B cell (primary cell): Measurements from ENCODE around the gene CDKN2D. TPM values are rescaled to one million over a fixed set of nuclear protein-coding genes. Genes with fewer than 3 reads are reported as not detected.

ENCODE experiments used
- ATAC-seq: fragments of 200-7000 bp; cut with Tn5 transposase; one replicate; pipeline ENCODE4 v1.10.0; 2021; ENCODE audit warnings: low read depth, mild to moderate bottlenecking, moderate number of reproducible peaks, moderate library complexity
- CTCF ChIA-PET: fragments of 350-600 bp; sonication (Branson Sonifier 250); formaldehyde crosslinking; loops from one replicate; lab custom pipeline; 2021; ENCODE audit warnings: antibody characterized with exemption, inconsistent platforms; lab: Charles Lee
- POLR2A ChIA-PET: fragments of 350-600 bp; sonication (Branson Sonifier 250); formaldehyde crosslinking; loops from one replicate; lab custom pipeline; 2021; ENCODE audit warnings: antibody characterized with exemption; lab: Charles Lee
- DNase-seq: peaks from one replicate; pipeline ENCODE4 v3.0.0; 2013
- H2AFZ ChIP-seq: 2 replicates; pipeline ENCODE4 v1.6.1; 2012; ENCODE audit warnings: mild to moderate bottlenecking, low read depth, low read length; ENCODE audit not compliant: insufficient read depth, poor library complexity, severe bottlenecking
- H3K27ac ChIP-seq, 2 donors: 1 replicate in 1 of 2; 2 replicates in 1 of 2; pipeline ENCODE4 v1.5.1; 2012 to 2013; ENCODE audit warnings: low read length in 2 of 2, mild to moderate bottlenecking in 2 of 2, moderate library complexity in 1 of 2
- H3K27me3 ChIP-seq, 4 experiments: fragments of 200-600 bp in 1 of 4; sonication (generic) in 1 of 4; replicated peaks in 1 of 4; 1 replicate in 2 of 4; 2 replicates in 2 of 4; pipeline versions ENCODE4 v1.6.1 to v1.7.0; 2013 to 2016; ENCODE audit warnings: low read length in 3 of 4, mild to moderate bottlenecking in 2 of 4, mixed read lengths in 1 of 4, moderate library complexity in 1 of 4; ENCODE audit not compliant: insufficient read depth in 4 of 4, control insufficient read depth in 3 of 4; ENCODE audit errors: control extremely low read depth in 1 of 4
- H3K36me3 ChIP-seq, 2 experiments: replicated peaks in 1 of 2; 1 replicate in 1 of 2; 2 replicates in 1 of 2; pipeline versions ENCODE4 v1.6.1 to v1.7.1; 2013; ENCODE audit warnings: low read length in 1 of 2; ENCODE audit not compliant: insufficient read depth in 2 of 2, control insufficient read depth in 1 of 2; ENCODE audit errors: control extremely low read depth in 1 of 2, extremely low read depth in 1 of 2
- H3K4me1 ChIP-seq, 2 donors: fragments of 200-600 bp in 1 of 2; sonication (generic) in 1 of 2; 1 replicate in 1 of 2; 2 replicates in 1 of 2; pipeline versions ENCODE4 v1.5.1 to v1.6.1; 2013 to 2017; ENCODE audit warnings: low read length in 2 of 2; ENCODE audit not compliant: control insufficient read depth in 2 of 2, insufficient read depth in 2 of 2
- H3K4me2 ChIP-seq: replicated peaks from 2 replicates; pipeline ENCODE3; 2012; ENCODE audit warnings: mild to moderate bottlenecking, low read depth, low read length; ENCODE audit not compliant: poor library complexity, severe bottlenecking
- H3K4me3 ChIP-seq, 5 experiments: fragments of 200-600 bp in 1 of 5; sonication (generic) in 1 of 5; 1 replicate in 3 of 5; 2 replicates in 2 of 5; pipeline versions ENCODE4 v1.5.1 to v1.7.0; 2011 to 2016; ENCODE audit warnings: low read length in 4 of 5, mild to moderate bottlenecking in 4 of 5, low read depth in 2 of 5, control low read depth in 1 of 5, moderate library complexity in 1 of 5; ENCODE audit not compliant: insufficient read depth in 1 of 5; ENCODE audit errors: control extremely low read depth in 1 of 5, extremely low read depth in 1 of 5
- H3K79me2 ChIP-seq: fragments of 200-600 bp; sonication (generic); one replicate; pipeline ENCODE4 v1.6.0; 2016; ENCODE audit warnings: low read length; ENCODE audit not compliant: control insufficient read depth, insufficient read depth
- H3K9ac ChIP-seq: fragments of 200-600 bp; sonication (generic); 2 replicates; pipeline ENCODE4 v1.6.1; 2017; ENCODE audit warnings: mild to moderate bottlenecking, low read length, moderate library complexity
- H3K9me3 ChIP-seq, 3 donors: one replicate each; pipeline versions ENCODE4 v1.6.1 to v1.7.1; 2013; ENCODE audit warnings: low read length in 2 of 3; ENCODE audit not compliant: control insufficient read depth in 2 of 3, insufficient read depth in 1 of 3; ENCODE audit errors: control extremely low read depth in 1 of 3
- H4K20me1 ChIP-seq: 2 replicates; pipeline ENCODE4 v1.6.0; 2012; ENCODE audit warnings: mild to moderate bottlenecking, low read length; ENCODE audit not compliant: insufficient read depth, control insufficient read depth, poor library complexity, severe bottlenecking
- H3K27ac Mint-ChIP-seq: one replicate; pipeline ENCODE4 v1.8.0; 2021; ENCODE audit warnings: mixed read lengths
- H3K27me3 Mint-ChIP-seq: one replicate; pipeline ENCODE4 v1.8.0; 2021; ENCODE audit warnings: mixed read lengths
- H3K4me1 Mint-ChIP-seq: one replicate; pipeline ENCODE4 v1.8.0; 2021; ENCODE audit warnings: mixed read lengths
- H3K4me3 Mint-ChIP-seq: one replicate; pipeline ENCODE4 v1.8.0; 2021; ENCODE audit warnings: mixed read lengths
- H3K9me3 Mint-ChIP-seq: one replicate; pipeline ENCODE4 v1.8.0; 2022; ENCODE audit warnings: mixed read lengths; ENCODE audit not compliant: insufficient read depth
- EZH2 ChIP-seq: IDR thresholded peaks from 2 replicates; pipeline ENCODE4 v1.6.1; 2012; ENCODE audit warnings: borderline replicate concordance, low read depth, mild to moderate bottlenecking, moderate library complexity, low read length; ENCODE audit not compliant: insufficient read depth, poor library complexity, severe bottlenecking
- WGBS: methylation state at CpG from one replicate; pipeline ENCODE4 v1.1.5; 2013; ENCODE audit warnings: missing lambda C conversion rate; ENCODE audit not compliant: insufficient coverage; 5-methylcytosine and 5-hydroxymethylcytosine counted together
- intact Hi-C: fragments of 100-400 bp; cut with micrococcal nuclease; formaldehyde crosslinking; loops from one replicate; pipeline ENCODE4 v1.10.0; 2022
- polyA minus RNA-seq: library from RNA; depleted of rRNA, polyadenylated mRNA; stranded (reverse); fragments of >200 nt; gene quantifications from 2 replicates; pipeline ENCODE4 v1.2.3, GENCODE V29; 2012
- polyA plus RNA-seq: library from polyadenylated mRNA; depleted of rRNA; stranded (reverse); fragments of >200 nt; gene quantifications from 2 replicates; pipeline ENCODE4 v1.2.3, GENCODE V29; 2012
- total RNA-seq, 2 donors: library from RNA; stranded (reverse); fragments of 120-200 nt in 1 of 2; gene quantifications; 1 replicate in 1 of 2; 2 replicates in 1 of 2; pipeline versions ENCODE4 v1.2.3 to v1.2.4, GENCODE V29; 2013 to 2022
- TF ChIP-seq, protein P1 (sequence below): fragments of 200-600 bp; IDR thresholded peaks from one replicate; pipeline ENCODE4 v1.8.0; 2022; ENCODE audit warnings: antibody characterized with exemption, mild to moderate bottlenecking

The CDKN2D gene
- total RNA-seq (36.2 and 38.4 TPM in 2 replicates), polyA plus RNA-seq (122 and 144 TPM in 2 replicates), polyA minus RNA-seq (68.9 and 80.8 TPM in 2 replicates)
- 32.6 TPM for total RNA-seq (2013)

DNA sequence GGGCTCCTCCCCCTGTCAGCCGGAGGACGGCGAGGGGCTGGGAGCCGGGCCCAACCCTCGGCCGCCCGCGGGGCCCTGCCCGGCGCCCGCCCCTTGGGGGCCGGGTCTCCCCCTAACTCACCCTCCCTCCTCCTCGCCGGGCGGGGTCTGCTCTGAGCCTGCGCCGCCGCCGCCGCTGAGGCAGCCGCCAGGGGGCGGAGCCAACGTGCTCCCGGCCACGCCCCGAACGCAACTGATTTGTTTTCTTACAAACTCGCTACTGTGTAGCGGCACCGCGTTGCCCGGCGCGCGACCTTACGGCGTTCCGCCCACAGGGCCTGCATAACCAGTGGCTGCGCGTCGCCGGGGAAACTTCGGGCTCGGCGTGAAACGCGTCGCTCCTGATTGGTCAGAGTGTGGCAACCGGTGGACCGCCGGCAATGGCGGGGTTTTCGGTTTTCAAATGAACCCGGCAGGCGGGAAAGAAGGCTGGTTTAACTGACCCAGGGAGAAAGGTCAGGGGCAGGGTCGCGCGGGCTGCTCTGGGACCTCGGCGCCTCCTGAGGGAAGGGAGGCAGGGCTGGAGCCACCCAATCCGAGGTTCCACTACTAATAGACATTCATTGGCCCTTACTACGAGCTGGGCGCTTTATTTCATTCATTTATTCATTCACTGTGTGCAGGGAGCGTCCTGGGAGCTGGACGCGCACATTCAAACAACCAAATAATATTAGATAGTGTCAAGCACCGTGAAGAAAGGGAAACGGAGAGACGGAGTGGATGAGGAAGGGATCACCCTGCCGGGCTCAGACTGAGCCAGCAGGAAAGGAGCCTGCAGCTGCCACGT lies at the start of gene CDKN2D:
Gene CDKN2D (minus strand): TSS at position 154 of the 826 bp plus-strand sequence. CDS start 326 bp downstream, outside the sequence.
- Histone ChIP-seq H3K79me2 (peaks cover 31% of the 10 kb centered on the region), H3K4me1 (peaks cover 28 to 44% of the 10 kb centered on the region in 2 donors), H3K27me3 (no peaks in the 10 kb centered on the region), H3K36me3 (peaks cover 0 to 2% of the 10 kb centered on the region in 2 experiments), H3K9me3 (no peaks in the 10 kb centered on the region), H3K27ac (peak within 1 kb of the TSS; percentile 87 to 88), H3K4me2 (peak within 1 kb of the TSS; percentile 82), H3K4me3 (peak within 1 kb of the TSS; percentile 92 to 99 (median 97)), H3K9ac (peak within 1 kb of the TSS; percentile 85), H2AFZ (peak within 1 kb of the TSS; percentile 66), H4K20me1 (peaks cover 24% of the 10 kb centered on the region)
- POLR2A ChIA-PET: interaction anchor here (0.6 to 2.7 kb wide), 6 partner anchors 15 to 750 kb away, joined by 3 to 15 read pairs (median 4); partner anchors contain the start of gene FBXL12
- CTCF ChIA-PET: interaction anchor here (0.5 to 12.0 kb wide), 8 partner anchors 12 to 280 kb away, joined by 3 to 102 read pairs (median 9); partner anchors contain the start of genes ATG4D and ICAM5
- Mint-ChIP-seq H3K9me3 (no peaks in the 10 kb centered on the region), H3K27ac (peak within 1 kb of the TSS; percentile 96), H3K27me3 (no peaks in the 10 kb centered on the region), H3K4me3 (peak within 1 kb of the TSS; percentile 95), H3K4me1 (peaks cover 49% of the 10 kb centered on the region)
- intact Hi-C loops: loop anchor here (1.0 to 5.0 kb wide), 9 partner anchors 34 to 302 kb away; partner anchors contain the start of genes CARM1, CDC37, TMED1 and TYK2
- ATAC-seq (peak; percentile 66), DNase-seq (peak; percentile 99)
- WGBS: under 1% methylated on average over 66 of the region's 71 CpGs
- no peak for TF ChIP-seq EZH2
- TF ChIP-seq, protein P1, sequence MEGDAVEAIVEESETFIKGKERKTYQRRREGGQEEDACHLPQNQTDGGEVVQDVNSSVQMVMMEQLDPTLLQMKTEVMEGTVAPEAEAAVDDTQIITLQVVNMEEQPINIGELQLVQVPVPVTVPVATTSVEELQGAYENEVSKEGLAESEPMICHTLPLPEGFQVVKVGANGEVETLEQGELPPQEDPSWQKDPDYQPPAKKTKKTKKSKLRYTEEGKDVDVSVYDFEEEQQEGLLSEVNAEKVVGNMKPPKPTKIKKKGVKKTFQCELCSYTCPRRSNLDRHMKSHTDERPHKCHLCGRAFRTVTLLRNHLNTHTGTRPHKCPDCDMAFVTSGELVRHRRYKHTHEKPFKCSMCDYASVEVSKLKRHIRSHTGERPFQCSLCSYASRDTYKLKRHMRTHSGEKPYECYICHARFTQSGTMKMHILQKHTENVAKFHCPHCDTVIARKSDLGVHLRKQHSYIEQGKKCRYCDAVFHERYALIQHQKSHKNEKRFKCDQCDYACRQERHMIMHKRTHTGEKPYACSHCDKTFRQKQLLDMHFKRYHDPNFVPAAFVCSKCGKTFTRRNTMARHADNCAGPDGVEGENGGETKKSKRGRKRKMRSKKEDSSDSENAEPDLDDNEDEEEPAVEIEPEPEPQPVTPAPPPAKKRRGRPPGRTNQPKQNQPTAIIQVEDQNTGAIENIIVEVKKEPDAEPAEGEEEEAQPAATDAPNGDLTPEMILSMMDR: no peak
